SK-N-SH treated with all-trans-retinoic acid at 6 μM for 48 hours (cell line): ENCODE measurements around the gene LMNA.

Source experiments
- ATAC-seq: fragments of 200-7000 bp; cut with Tn5 transposase; 3 replicates; pipeline ENCODE4 v1.9.1; 2020; ENCODE audit warnings: mild to moderate bottlenecking, moderate library complexity
- ARNTL ChIP-seq: fragments of 450-650 bp; formaldehyde crosslinking; IDR thresholded peaks from 2 replicates; pipeline ENCODE4 v1.5.0; 2020; ENCODE audit warnings: low read depth, mild to moderate bottlenecking, moderate library complexity, borderline replicate concordance
- BACH2 ChIP-seq: fragments of 250-450 bp; sonication (Bioruptor Pico); IDR thresholded peaks from 2 replicates; pipeline ENCODE4 v1.9.0; 2021; ENCODE audit warnings: mild to moderate bottlenecking, borderline replicate concordance
- CREB5 ChIP-seq: fragments of 250-450 bp; sonication (Bioruptor Pico); IDR thresholded peaks from 2 replicates; pipeline ENCODE4 v1.5.1; 2020; ENCODE audit warnings: low read depth, mild to moderate bottlenecking, moderate library complexity
- CSDC2 ChIP-seq: fragments of 250-450 bp; sonication (Bioruptor Pico); IDR thresholded peaks from 2 replicates; pipeline ENCODE4 v1.5.0; 2020; ENCODE audit warnings: mild to moderate bottlenecking, moderate library complexity
- ESRRG ChIP-seq: fragments of 250-450 bp; sonication (Bioruptor Pico); IDR thresholded peaks from 2 replicates; pipeline ENCODE4 v1.6.1; 2021; ENCODE audit warnings: mild to moderate bottlenecking
- GLIS3 ChIP-seq: fragments of 250-450 bp; sonication (Bioruptor Pico); IDR thresholded peaks from 2 replicates; pipeline ENCODE4 v1.5.0; 2020; ENCODE audit warnings: mild to moderate bottlenecking, moderate library complexity
- ISL1 ChIP-seq: fragments of 250-450 bp; sonication (Bioruptor Pico); IDR thresholded peaks from 2 replicates; pipeline ENCODE4 v2.1.2; 2022; ENCODE audit warnings: mild to moderate bottlenecking, moderate library complexity
- OSR1 ChIP-seq: fragments of 250-450 bp; sonication (Bioruptor Pico); IDR thresholded peaks from 2 replicates; pipeline ENCODE4 v1.8.0; 2022; ENCODE audit warnings: moderate library complexity, mild to moderate bottlenecking, inconsistent platforms
- PATZ1 ChIP-seq: fragments of 250-450 bp; sonication (Bioruptor Pico); IDR thresholded peaks from 2 replicates; pipeline ENCODE4 v1.8.0; 2020; ENCODE audit warnings: mild to moderate bottlenecking, moderate library complexity, borderline replicate concordance
- POU6F1 ChIP-seq: fragments of 250-450 bp; sonication (Bioruptor Pico); IDR thresholded peaks from 2 replicates; pipeline ENCODE4 v1.8.0; 2021; ENCODE audit warnings: low read depth, mild to moderate bottlenecking, moderate library complexity, borderline replicate concordance
- PPARA ChIP-seq: fragments of 250-450 bp; sonication (Bioruptor Pico); IDR thresholded peaks from 2 replicates; pipeline ENCODE4 v1.5.0; 2020; ENCODE audit warnings: mild to moderate bottlenecking, borderline replicate concordance
- RARB ChIP-seq: fragments of 250-450 bp; sonication (Bioruptor Pico); IDR thresholded peaks from 2 replicates; pipeline ENCODE4 v1.8.0; 2021; ENCODE audit warnings: mild to moderate bottlenecking, moderate library complexity
- SNAI2 ChIP-seq: fragments of 250-450 bp; sonication (Bioruptor Pico); IDR thresholded peaks from 2 replicates; pipeline ENCODE4 v1.5.0; 2020; ENCODE audit warnings: mild to moderate bottlenecking, moderate library complexity
- TCF4 ChIP-seq: fragments of 250-450 bp; sonication (Bioruptor Pico); IDR thresholded peaks from 2 replicates; pipeline ENCODE4 v1.8.0; 2021; ENCODE audit warnings: mild to moderate bottlenecking, moderate library complexity, borderline replicate concordance
- TSHZ2 ChIP-seq: fragments of 250-450 bp; sonication (Bioruptor Pico); IDR thresholded peaks from 2 replicates; pipeline ENCODE4 v1.5.0; 2020; ENCODE audit warnings: mild to moderate bottlenecking, moderate library complexity
- ZC3H10 ChIP-seq: fragments of 250-450 bp; sonication (Bioruptor Pico); IDR thresholded peaks from 2 replicates; pipeline ENCODE4 v1.5.1; 2021; ENCODE audit warnings: mild to moderate bottlenecking, moderate library complexity
- ZFP3 ChIP-seq: fragments of 250-450 bp; sonication (Bioruptor Pico); IDR thresholded peaks from 2 replicates; pipeline ENCODE4 v1.5.0; 2020; ENCODE audit warnings: mild to moderate bottlenecking, moderate library complexity
- ZFP30 ChIP-seq: fragments of 450-650 bp; formaldehyde crosslinking; IDR thresholded peaks from 2 replicates; pipeline ENCODE4 v1.5.0; 2022; ENCODE audit warnings: mild to moderate bottlenecking, moderate library complexity
- ZNF70 ChIP-seq: fragments of 450-650 bp; formaldehyde crosslinking; IDR thresholded peaks from 2 replicates; pipeline ENCODE4 v1.5.0; 2020; ENCODE audit warnings: mild to moderate bottlenecking, moderate library complexity
- ZNF8 ChIP-seq: fragments of 450-650 bp; formaldehyde crosslinking; IDR thresholded peaks from 2 replicates; pipeline ENCODE4 v1.5.0; 2020; ENCODE audit warnings: mild to moderate bottlenecking, moderate library complexity

The LMNA gene

GRCh38 chr1:156172696-156173470 is 58.4 kb downstream of the LMNA start:
- TF ChIP-seq POU6F1 (CRISPR knock-in tag) (no peak), GLIS3 (CRISPR knock-in tag) (no peak), SNAI2 (no peak), ARNTL (no peak), ZFP3 (CRISPR knock-in tag) (no peak), BACH2 (CRISPR knock-in tag) (no peak), ZNF70 (CRISPR knock-in tag) (no peak), CREB5 (no peak), CSDC2 (no peak), OSR1 (CRISPR knock-in tag) (no peak), ZNF8 (no peak), TCF4 (CRISPR knock-in tag) (no peak), PPARA (CRISPR knock-in tag) (no peak), ZC3H10 (no peak), RARB (CRISPR knock-in tag) (no peak), ESRRG (CRISPR knock-in tag) (no peak)
- ATAC-seq: no peak

GRCh38 chr1:156176610-156177210 is 62.2 kb downstream of the LMNA start:
- TF ChIP-seq ISL1 (CRISPR knock-in tag) (no peak), ZFP3 (CRISPR knock-in tag) (no peak), CREB5 (no peak), TSHZ2 (no peak), CSDC2 (no peak)
- TF ChIP-seq, all 23 proteins: peak for 0
- ATAC-seq: no peak; the same call in 2 of the 3 replicates

GRCh38 chr1:156177919-156178654 is 63.6 kb downstream of the LMNA start:
- ATAC-seq: no peak
- TF ChIP-seq ZNF70 (CRISPR knock-in tag) (no peak), ESRRG (CRISPR knock-in tag) (no peak), TSHZ2 (no peak), ZFP30 (no peak), SNAI2 (no peak), PATZ1 (no peak), BACH2 (CRISPR knock-in tag) (no peak), OSR1 (CRISPR knock-in tag) (no peak), POU6F1 (CRISPR knock-in tag) (no peak)
